HepG2 (cell line): ENCODE data around the gene CEBPB. TPM values are rescaled to one million over a fixed set of nuclear protein-coding genes. Genes with fewer than 3 reads are reported as not detected.
A peak's percentile ranks its signal among the peaks of the same experiment; 100 is the strongest.

Experiments used
- ATF4 ChIP-seq, 2 experiments: fragments of 450-650 bp in 1 of 2; sonication (generic) in 1 of 2; formaldehyde crosslinking; IDR thresholded peaks; 2 replicates each; pipeline versions ENCODE4 v1.5.0 to v1.8.0; 2020 to 2022; ENCODE audit warnings: mild to moderate bottlenecking in 1 of 2, missing genetic modification reagents in 1 of 2
- ATF7-NPFF ChIP-seq: sonication (generic); formaldehyde crosslinking; IDR thresholded peaks from 2 replicates; pipeline ENCODE4 v1.8.1; 2023; ENCODE audit warnings: mild to moderate bottlenecking, low read depth, missing genetic modification reagents, moderate library complexity
- ATM ChIP-seq: fragments of 450-650 bp; IDR thresholded peaks from 2 replicates; pipeline ENCODE4 v1.7.1; 2017; ENCODE audit warnings: mild to moderate bottlenecking, borderline replicate concordance
- CBX2 ChIP-seq, 2 experiments: fragments of 200-600 bp in 1 of 2; sonication (generic); formaldehyde crosslinking in 1 of 2; IDR thresholded peaks; 2 replicates each; pipeline versions ENCODE4 v1.7.0 to v1.8.1; 2018 to 2022; ENCODE audit warnings: low read depth in 2 of 2, low read length in 1 of 2, mild to moderate bottlenecking in 1 of 2, missing genetic modification reagents in 1 of 2
- CENPBD1 ChIP-seq: sonication (generic); formaldehyde crosslinking; IDR thresholded peaks from 2 replicates; pipeline ENCODE4 v1.8.0; 2022; ENCODE audit warnings: missing genetic modification reagents, low read depth, mild to moderate bottlenecking, borderline replicate concordance
- CREM ChIP-seq, 2 experiments: sonication (generic) in 1 of 2; formaldehyde crosslinking in 1 of 2; IDR thresholded peaks; 2 replicates each; pipeline versions ENCODE4 v1.4.0 to v1.6.1; 2016 to 2020; ENCODE audit warnings: antibody characterized with exemption in 1 of 2, mild to moderate bottlenecking in 1 of 2, missing genetic modification reagents in 1 of 2
- DZIP1 ChIP-seq: sonication (generic); formaldehyde crosslinking; IDR thresholded peaks from 2 replicates; pipeline ENCODE4 v1.5.0; 2020; ENCODE audit warnings: mild to moderate bottlenecking, missing genetic modification reagents
- EED ChIP-seq: sonication (generic); formaldehyde crosslinking; IDR thresholded peaks from 2 replicates; pipeline ENCODE4 v1.5.0; 2020; ENCODE audit warnings: mild to moderate bottlenecking, missing genetic modification reagents
- FLYWCH1 ChIP-seq: sonication (generic); formaldehyde crosslinking; IDR thresholded peaks from 2 replicates; pipeline ENCODE4 v1.8.1; 2023; ENCODE audit warnings: mild to moderate bottlenecking, missing genetic modification reagents
- HCFC1 ChIP-seq: fragments of 150-350 bp; IDR thresholded peaks from 2 replicates; pipeline ENCODE4 v1.6.1; 2014; ENCODE audit warnings: low read depth, low read length
- HOXA3 ChIP-seq: sonication (generic); formaldehyde crosslinking; IDR thresholded peaks from 2 replicates; pipeline ENCODE4 v1.5.0; 2020; ENCODE audit warnings: missing genetic modification reagents
- PTBP1 ChIP-seq: fragments of 200-400 bp; formaldehyde crosslinking; IDR thresholded peaks from 2 replicates; pipeline ENCODE4 v1.6.1; 2018; ENCODE audit warnings: low read length, low read depth; ENCODE audit not compliant: poor library complexity, severe bottlenecking
- SIN3A ChIP-seq: IDR thresholded peaks from 2 replicates; pipeline ENCODE4 v1.6.1; 2011; ENCODE audit warnings: low read depth, mild to moderate bottlenecking, control low read depth, low read length, borderline replicate concordance
- SP2 ChIP-seq: sonication (generic); formaldehyde crosslinking; IDR thresholded peaks from 2 replicates; pipeline ENCODE4 v1.5.1; 2020; ENCODE audit warnings: mild to moderate bottlenecking, missing genetic modification reagents
- XBP1 ChIP-seq: sonication (generic); formaldehyde crosslinking; IDR thresholded peaks from 2 replicates; pipeline ENCODE4 v1.5.0; 2020; ENCODE audit warnings: missing genetic modification reagents
- ZFP1 ChIP-seq: IDR thresholded peaks from 2 replicates; pipeline ENCODE4 v1.6.1; 2016
- ZNF337 ChIP-seq: sonication (generic); formaldehyde crosslinking; IDR thresholded peaks from 2 replicates; pipeline ENCODE4 v1.5.1; 2020; ENCODE audit warnings: missing genetic modification reagents, low read depth, mild to moderate bottlenecking, borderline replicate concordance
- ZNF354B ChIP-seq: sonication (generic); formaldehyde crosslinking; IDR thresholded peaks from 2 replicates; pipeline ENCODE4 v1.8.0; 2022; ENCODE audit warnings: mild to moderate bottlenecking, missing genetic modification reagents
- ZNF510 ChIP-seq: sonication (generic); formaldehyde crosslinking; IDR thresholded peaks from 2 replicates; pipeline ENCODE4 v1.4.0; 2020; ENCODE audit warnings: low read depth, mild to moderate bottlenecking, missing genetic modification reagents
- ZNF564 ChIP-seq: sonication (generic); formaldehyde crosslinking; IDR thresholded peaks from 2 replicates; pipeline ENCODE4 v1.8.1; 2023; ENCODE audit warnings: mild to moderate bottlenecking, missing genetic modification reagents
- ZNF644 ChIP-seq: IDR thresholded peaks from 2 replicates; pipeline ENCODE4 v1.6.1; 2016; ENCODE audit warnings: low read depth
- ZNF737 ChIP-seq: sonication (generic); formaldehyde crosslinking; IDR thresholded peaks from 2 replicates; pipeline ENCODE4 v1.5.0; 2020; ENCODE audit warnings: missing genetic modification reagents, mild to moderate bottlenecking, borderline replicate concordance
- ZNF746 ChIP-seq: sonication (generic); formaldehyde crosslinking; IDR thresholded peaks from 2 replicates; pipeline ENCODE4 v1.8.0; 2022; ENCODE audit warnings: mild to moderate bottlenecking, missing genetic modification reagents
- ZNF747 ChIP-seq: sonication (generic); formaldehyde crosslinking; IDR thresholded peaks from 2 replicates; pipeline ENCODE4 v1.8.1; 2023; ENCODE audit warnings: missing genetic modification reagents, mild to moderate bottlenecking, borderline replicate concordance
- polyA plus RNA-seq, 8 experiments: library from polyadenylated mRNA; depleted of rRNA in 3 of 8; stranded (reverse) in 7 of 8; unstranded in 1 of 8; fragments of >200 nt; fragmentation: Illumina TruSeq in 4 of 8; extraction: Trizol in 4 of 8; gene quantifications; 2 replicates each; pipeline versions ENCODE4 v1.2.1 to v1.2.3, GENCODE V29; 2011 to 2016; ENCODE audit warnings: low read depth in 4 of 8, missing spikeins in 1 of 8, mixed read lengths in 1 of 8; ENCODE audit not compliant: insufficient read depth in 1 of 8
- total RNA-seq, 5 experiments: library from RNA; depleted of rRNA; stranded (reverse); fragments of >200 nt; fragmentation: Illumina TruSeq; extraction: Trizol; gene quantifications; 2 replicates each; pipeline ENCODE4 v1.2.3, GENCODE V29; 2016; ENCODE audit warnings: low read depth in 1 of 5

Gene CEBPB
- total and polyA plus RNA-seq, 2 of the 13 experiments (the other 11 are each of a cell fraction or from before 2014, with no cell fraction given), result 18.5 to 28.2 TPM

GRCh38 chr20:50190251-50191064 lies at the start of gene CEBPB (continued):
- TF ChIP-seq ZNF737, result 0 out of 2 replicates have a peak, but pooled peaks have one; percentile 59
- peak; percentile 73; the same call in 1 of the 2 replicates for TF ChIP-seq XBP1 (CRISPR knock-in tag)
- TF ChIP-seq HOXA3 (CRISPR knock-in tag), result peak; percentile 64
- TF ChIP-seq PTBP1, result peak; percentile 92
- peak; percentile 62 for TF ChIP-seq ZNF746
- 0 out of 2 replicates have a peak, but pooled peaks have one; percentile 11 for TF ChIP-seq ZNF644 (CRISPR knock-in tag)
- TF ChIP-seq CENPBD1 (CRISPR knock-in tag), result no peak; the same call in 1 of the 2 replicates
- TF ChIP-seq ZNF354B (CRISPR knock-in tag), result no peak
- TF ChIP-seq ZFP1 (CRISPR knock-in tag), result peak; percentile 48
- TF ChIP-seq SIN3A, result peak; percentile 89; the same call in 1 of the 2 replicates
- peak; percentile 33; the same call in 1 of the 2 replicates for TF ChIP-seq CREM (IDR thresholded peaks at IDR 0.05)
- no peak for TF ChIP-seq CREM (CRISPR knock-in tag; IDR thresholded peaks at IDR 0.05)
- peak in 1 of 2 experiments; percentile 90; a peak in 2 of 4 replicates for TF ChIP-seq ATF4 (CRISPR knock-in tag; IDR thresholded peaks at IDR 0.05)
- peak; percentile 40; the same call in 1 of the 2 replicates for TF ChIP-seq DZIP1 (CRISPR knock-in tag)
- TF ChIP-seq ATF7-NPFF (CRISPR knock-in tag), result peak; percentile 99
- TF ChIP-seq HCFC1, result peak; percentile 40; the same call in 1 of the 2 replicates
- TF ChIP-seq ZNF747, result peak; percentile 63
- peak; percentile 53 for TF ChIP-seq ZNF564 (CRISPR knock-in tag)
- TF ChIP-seq FLYWCH1 (CRISPR knock-in tag), result no peak
- peak; percentile 78 for TF ChIP-seq EED (CRISPR knock-in tag)
- TF ChIP-seq CBX2 (IDR thresholded peaks at IDR 0.05; ENCODE audit: low read depth, low read length), result no peak
- peak; percentile 61; the same call in 1 of the 2 replicates for TF ChIP-seq CBX2 (CRISPR knock-in tag; IDR thresholded peaks at IDR 0.05; ENCODE audit: low read depth)
- peak; percentile 10 for TF ChIP-seq SP2 (CRISPR knock-in tag)
- TF ChIP-seq ZNF510 (CRISPR knock-in tag), result no peak; the same call in 1 of the 2 replicates
- TF ChIP-seq ZNF337 (CRISPR knock-in tag), result 0 out of 2 replicates have a peak, but pooled peaks have one; percentile 20
- TF ChIP-seq ATM, result no peak
